ENCODE data around the gene KIF1C. TPM values are rescaled to one million over a fixed set of nuclear protein-coding genes. Genes with fewer than 3 reads are reported as not detected.

Gene KIF1C
- total and polyA plus RNA-seq, 12 donors, result 141 to 826 (median 592) TPM

GRCh38 chr17:4986951-4987766 lies 10.6 kb upstream of the KIF1C start, which contains the start of gene CAMTA2:
Gene CAMTA2, minus strand, starts transcription at chr17:4987675. Its CDS starts 1,453 bp downstream, at chr17:4986222.
- TF ChIP-seq, protein P1, sequence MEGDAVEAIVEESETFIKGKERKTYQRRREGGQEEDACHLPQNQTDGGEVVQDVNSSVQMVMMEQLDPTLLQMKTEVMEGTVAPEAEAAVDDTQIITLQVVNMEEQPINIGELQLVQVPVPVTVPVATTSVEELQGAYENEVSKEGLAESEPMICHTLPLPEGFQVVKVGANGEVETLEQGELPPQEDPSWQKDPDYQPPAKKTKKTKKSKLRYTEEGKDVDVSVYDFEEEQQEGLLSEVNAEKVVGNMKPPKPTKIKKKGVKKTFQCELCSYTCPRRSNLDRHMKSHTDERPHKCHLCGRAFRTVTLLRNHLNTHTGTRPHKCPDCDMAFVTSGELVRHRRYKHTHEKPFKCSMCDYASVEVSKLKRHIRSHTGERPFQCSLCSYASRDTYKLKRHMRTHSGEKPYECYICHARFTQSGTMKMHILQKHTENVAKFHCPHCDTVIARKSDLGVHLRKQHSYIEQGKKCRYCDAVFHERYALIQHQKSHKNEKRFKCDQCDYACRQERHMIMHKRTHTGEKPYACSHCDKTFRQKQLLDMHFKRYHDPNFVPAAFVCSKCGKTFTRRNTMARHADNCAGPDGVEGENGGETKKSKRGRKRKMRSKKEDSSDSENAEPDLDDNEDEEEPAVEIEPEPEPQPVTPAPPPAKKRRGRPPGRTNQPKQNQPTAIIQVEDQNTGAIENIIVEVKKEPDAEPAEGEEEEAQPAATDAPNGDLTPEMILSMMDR (IDR thresholded peaks at IDR 0.05), result peak; percentile 58 to 93 (median 78)
- whole genome bisulfite sequencing, 2 donors, result 1% methylated on average over 57 to 78 of the region's 78 CpGs
- Histone ChIP-seq H3K27ac (peak within 1 kb of the TSS; percentile 83 to 98 (median 95)), H3K9me3 (no peaks in the 10 kb centered on the region), H3K36me3 (peaks cover 0 to 35% (median 12%) of the 10 kb centered on the region in 9 donors), H3K4me1 (peaks cover 5 to 44% (median 26%) of the 10 kb centered on the region in 9 donors), H3K27me3 (no peaks in the 10 kb centered on the region), H3K4me3 (peak within 1 kb of the TSS; percentile 61 to 97 (median 89))
- intact Hi-C loops (cut with DNase I), result loop anchor here in 8 of 10 donors (1.0 to 10.0 kb wide), 8 partner anchors 20 to 80 kb away; partner anchors contain the start of genes GP1BA (in 2 of the 8), RNF167 (in 2 of the 8), SLC25A11 (in 2 of the 8) and PFN1 (in 1 of the 8)
- peak; percentile 94 for DNase-seq
- ATAC-seq, result peak; percentile 94 to 97 (median 96)

GRCh38 chr17:4987767-4988567 lies 9.8 kb upstream of the KIF1C start:
- ATAC-seq, result peak in 6 of 8 donors; percentile 2 to 47 (median 9)
- no peaks in the 10 kb centered on the region for H3K27me3 ChIP-seq
- H3K4me1 ChIP-seq, result peaks cover 5 to 36% (median 26%) of the 10 kb centered on the region in 9 donors
- 2% methylated on average over 30 of the region's 30 CpGs for WGBS, 2 donors
- H3K27ac ChIP-seq, result peak overlapping the region; percentile 83 to 98 (median 95)
- peak overlapping the region; percentile 61 to 97 (median 89) for H3K4me3 ChIP-seq
- H3K36me3 ChIP-seq, result peaks cover 0 to 26% (median 5%) of the 10 kb centered on the region in 9 donors
- DNase-seq, result no peak
- TF ChIP-seq, protein P1 (IDR thresholded peaks at IDR 0.05), result no peak
- intact Hi-C loops (cut with DNase I), result loop anchor here in 8 of 10 donors (1.0 to 10.0 kb wide), 8 partner anchors 21 to 81 kb away; partner anchors contain the start of genes GP1BA (in 2 of the 8), RNF167 (in 2 of the 8), SLC25A11 (in 2 of the 8) and PFN1 (in 1 of the 8)
- no peaks in the 10 kb centered on the region for H3K9me3 ChIP-seq

- TF ChIP-seq, protein P1 (IDR thresholded peaks at IDR 0.05), result no peak
- DNase-seq (no peak), ATAC-seq (no peak)
- Histone ChIP-seq H3K27ac (no peak overlapping the region), H3K36me3 (no peaks in the 10 kb centered on the region), H3K4me3 (no peak overlapping the region), H3K4me1 (peaks cover 7 to 20% (median 14%) of the 10 kb centered on the region in 9 donors), H3K27me3 (no peaks in the 10 kb centered on the region), H3K9me3 (no peaks in the 10 kb centered on the region)
- 85 to 90% methylated on average over 6 of the region's 6 CpGs for WGBS, 2 donors
- intact Hi-C loops (cut with DNase I), result no loop called here
Observed at GRCh38 chr17:4994081-4994595, 3.6 kb upstream of the KIF1C start.
